AG04450 (cell line): Measurements from ENCODE around the gene EDRF1. TPM values are rescaled to one million over a fixed set of nuclear protein-coding genes. Genes with fewer than 3 reads are reported as not detected.

Experiments used
- CTCF ChIA-PET: fragments of 300-600, 350-600 bp; formaldehyde crosslinking; extraction: SDS; loops from one replicate; lab custom pipeline; 2022; ENCODE audit warnings: antibody characterized with exemption, inconsistent platforms; lab: Charles Lee
- POLR2A ChIA-PET: fragments of 350-600 bp; formaldehyde crosslinking; extraction: SDS; loops from one replicate; lab custom pipeline; 2021; ENCODE audit warnings: antibody characterized with exemption, inconsistent platforms; lab: Yijun Ruan, JAX
- DNase-seq: peaks from one replicate; pipeline ENCODE4 v3.0.0-alpha.2; 2011; ENCODE audit warnings: low read depth, low spot score
- H3K27ac ChIP-seq: one replicate; pipeline ENCODE4 v1.5.1; 2012; ENCODE audit warnings: low read depth, low read length, control low read depth
- H3K27me3 ChIP-seq: one replicate; pipeline ENCODE4 v1.6.0; 2012; ENCODE audit warnings: low read length; ENCODE audit not compliant: control insufficient read depth, insufficient read depth
- H3K4me3 ChIP-seq: 2 replicates; pipeline ENCODE4 v1.5.1; 2011; ENCODE audit warnings: mild to moderate bottlenecking, low read depth, low read length, control low read depth
- H3K9me3 ChIP-seq: 2 replicates; pipeline ENCODE4 v1.5.1; 2012; ENCODE audit warnings: low read length; ENCODE audit not compliant: control insufficient read depth, insufficient read depth
- polyA plus RNA-seq: library from polyadenylated mRNA; depleted of rRNA; stranded (reverse); fragments of >200 nt; gene quantifications from 2 replicates; pipeline ENCODE4 v1.2.3, GENCODE V29; 2011
- TF ChIP-seq, protein P1 (sequence below): IDR thresholded peaks from 2 replicates; pipeline ENCODE4 v1.5.1; 2011; ENCODE audit warnings: low read depth, low read length, control low read depth, inconsistent platforms

EDRF1 gene
- polyA plus RNA-seq, 1 experiment: 27.4 TPM

DNA sequence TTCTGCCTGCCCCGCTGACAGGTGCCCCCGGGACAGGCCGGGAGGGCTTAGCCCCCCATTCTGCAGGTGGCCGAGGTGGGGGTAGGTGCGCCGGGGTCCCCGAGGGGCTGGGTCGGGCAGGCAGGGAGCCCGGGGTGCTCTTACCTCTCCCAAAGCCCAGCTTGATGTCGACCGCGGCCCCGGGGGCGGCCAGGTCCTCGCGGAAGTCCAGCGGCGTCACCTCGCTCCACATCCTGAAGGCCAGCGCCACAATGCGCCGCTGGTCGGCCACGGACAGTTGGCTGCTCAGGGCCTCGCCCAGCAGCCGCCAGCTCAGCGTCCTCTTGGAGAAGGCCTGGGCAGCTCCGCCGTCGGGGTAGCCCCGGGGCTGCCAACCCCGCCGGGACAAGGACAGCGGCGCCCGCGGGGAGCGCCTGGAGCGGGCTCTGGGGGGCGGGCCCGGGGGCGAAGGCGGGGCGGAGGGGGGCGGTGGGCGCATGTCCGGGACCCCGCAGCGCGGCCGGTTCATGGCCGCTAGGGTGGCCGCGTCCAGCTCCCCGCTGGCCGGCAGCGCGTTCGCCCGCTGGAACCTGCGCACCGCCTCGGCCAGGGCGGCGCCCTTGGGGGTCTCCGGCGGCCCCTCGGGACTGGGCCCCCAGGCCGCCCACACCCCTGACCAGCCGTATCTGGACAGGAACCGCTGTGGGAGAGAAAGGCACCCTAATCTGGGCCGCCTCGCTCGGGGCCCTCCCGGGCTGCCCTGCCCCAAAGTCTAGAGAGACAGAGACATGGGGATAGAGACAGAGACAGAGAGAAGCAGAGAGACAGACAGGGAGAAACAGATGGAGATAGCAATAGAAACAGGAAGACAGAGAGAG is 54.4 kb downstream of the EDRF1 start:
- TF ChIP-seq, protein P1, sequence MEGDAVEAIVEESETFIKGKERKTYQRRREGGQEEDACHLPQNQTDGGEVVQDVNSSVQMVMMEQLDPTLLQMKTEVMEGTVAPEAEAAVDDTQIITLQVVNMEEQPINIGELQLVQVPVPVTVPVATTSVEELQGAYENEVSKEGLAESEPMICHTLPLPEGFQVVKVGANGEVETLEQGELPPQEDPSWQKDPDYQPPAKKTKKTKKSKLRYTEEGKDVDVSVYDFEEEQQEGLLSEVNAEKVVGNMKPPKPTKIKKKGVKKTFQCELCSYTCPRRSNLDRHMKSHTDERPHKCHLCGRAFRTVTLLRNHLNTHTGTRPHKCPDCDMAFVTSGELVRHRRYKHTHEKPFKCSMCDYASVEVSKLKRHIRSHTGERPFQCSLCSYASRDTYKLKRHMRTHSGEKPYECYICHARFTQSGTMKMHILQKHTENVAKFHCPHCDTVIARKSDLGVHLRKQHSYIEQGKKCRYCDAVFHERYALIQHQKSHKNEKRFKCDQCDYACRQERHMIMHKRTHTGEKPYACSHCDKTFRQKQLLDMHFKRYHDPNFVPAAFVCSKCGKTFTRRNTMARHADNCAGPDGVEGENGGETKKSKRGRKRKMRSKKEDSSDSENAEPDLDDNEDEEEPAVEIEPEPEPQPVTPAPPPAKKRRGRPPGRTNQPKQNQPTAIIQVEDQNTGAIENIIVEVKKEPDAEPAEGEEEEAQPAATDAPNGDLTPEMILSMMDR: no peak
- DNase-seq: no peak
- CTCF ChIA-PET: no interaction called here
- Histone ChIP-seq H3K9me3 (peaks cover 4% of the 10 kb centered on the region; the same call in 1 of the 2 replicates), H3K27me3 (peaks cover 18% of the 10 kb centered on the region), H3K27ac (no peak overlapping the region), H3K4me3 (no peak overlapping the region)
- POLR2A ChIA-PET: no interaction called here

- TF ChIP-seq, protein P1: no peak
- DNase-seq: no peak
- Histone ChIP-seq H3K4me3 (no peak overlapping the region), H3K27ac (no peak overlapping the region), H3K9me3 (peaks cover 4% of the 10 kb centered on the region; the same call in 1 of the 2 replicates), H3K27me3 (peaks cover 18% of the 10 kb centered on the region)
- POLR2A ChIA-PET: no interaction called here
- CTCF ChIA-PET: no interaction called here
These were observed 55.2 kb downstream of the EDRF1 start for GRCh38 chr10:125774581-125775191.

- TF ChIP-seq, protein P1: no peak
- no peak for DNase-seq
- H3K27ac ChIP-seq: no peak within 1 kb of the TSS
- no peak within 1 kb of the TSS for H3K4me3 ChIP-seq
- ChIA-PET CTCF (no interaction called here), POLR2A (no interaction called here)
- peaks cover 18% of the 10 kb centered on the region for H3K27me3 ChIP-seq
- H3K9me3 ChIP-seq: peaks cover 4% of the 10 kb centered on the region; the same call in 1 of the 2 replicates
These were observed 56.1 kb downstream of the EDRF1 start, which contains the start of gene MMP21 for GRCh38 chr10:125775491-125776106. TSS of gene MMP21 (minus strand) at chr10:125775821. CDS start at chr10:125775821, 0 bp downstream.

DNA sequence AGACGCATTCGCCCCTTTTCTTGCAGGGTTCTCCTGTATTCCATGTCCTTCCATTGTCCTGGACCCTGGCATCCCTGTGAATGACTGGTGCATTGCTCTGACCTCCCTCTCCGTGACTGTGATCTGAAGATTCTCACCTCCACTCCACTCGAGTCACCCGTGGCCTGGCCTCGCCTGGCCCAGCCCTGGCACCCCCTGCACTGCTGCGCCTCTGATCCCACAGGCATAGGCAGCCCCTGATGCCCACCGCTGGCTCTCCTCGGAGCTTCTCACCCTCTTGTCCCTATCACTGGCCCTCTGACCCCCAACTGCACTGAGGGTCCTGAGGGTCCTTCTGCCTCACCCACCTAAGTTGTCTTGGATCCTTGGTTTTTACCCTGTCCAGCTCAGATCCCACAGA is 58.3 kb downstream of the EDRF1 start:
- TF ChIP-seq, protein P1: no peak
- Histone ChIP-seq H3K9me3 (peaks cover 4% of the 10 kb centered on the region; the same call in 1 of the 2 replicates), H3K27ac (no peak overlapping the region), H3K27me3 (peaks cover 18% of the 10 kb centered on the region), H3K4me3 (no peak overlapping the region)
- ChIA-PET POLR2A (no interaction called here), CTCF (no interaction called here)
- no peak for DNase-seq

GRCh38 chr10:125778556-125778955 is 59.0 kb downstream of the EDRF1 start:
- Histone ChIP-seq H3K27ac (no peak overlapping the region), H3K27me3 (peaks cover 18% of the 10 kb centered on the region), H3K9me3 (peaks cover 4% of the 10 kb centered on the region; the same call in 1 of the 2 replicates), H3K4me3 (no peak overlapping the region)
- DNase-seq: no peak
- TF ChIP-seq, protein P1: no peak
- ChIA-PET POLR2A (no interaction called here), CTCF (no interaction called here)
